ENCODE data around the gene CYP4F8. TPM values are rescaled to one million over a fixed set of nuclear protein-coding genes. Genes with fewer than 3 reads are reported as not detected.

Gene CYP4F8
- total and polyA plus RNA-seq, 2 experiments from 2014 or later: not detected

DNA sequence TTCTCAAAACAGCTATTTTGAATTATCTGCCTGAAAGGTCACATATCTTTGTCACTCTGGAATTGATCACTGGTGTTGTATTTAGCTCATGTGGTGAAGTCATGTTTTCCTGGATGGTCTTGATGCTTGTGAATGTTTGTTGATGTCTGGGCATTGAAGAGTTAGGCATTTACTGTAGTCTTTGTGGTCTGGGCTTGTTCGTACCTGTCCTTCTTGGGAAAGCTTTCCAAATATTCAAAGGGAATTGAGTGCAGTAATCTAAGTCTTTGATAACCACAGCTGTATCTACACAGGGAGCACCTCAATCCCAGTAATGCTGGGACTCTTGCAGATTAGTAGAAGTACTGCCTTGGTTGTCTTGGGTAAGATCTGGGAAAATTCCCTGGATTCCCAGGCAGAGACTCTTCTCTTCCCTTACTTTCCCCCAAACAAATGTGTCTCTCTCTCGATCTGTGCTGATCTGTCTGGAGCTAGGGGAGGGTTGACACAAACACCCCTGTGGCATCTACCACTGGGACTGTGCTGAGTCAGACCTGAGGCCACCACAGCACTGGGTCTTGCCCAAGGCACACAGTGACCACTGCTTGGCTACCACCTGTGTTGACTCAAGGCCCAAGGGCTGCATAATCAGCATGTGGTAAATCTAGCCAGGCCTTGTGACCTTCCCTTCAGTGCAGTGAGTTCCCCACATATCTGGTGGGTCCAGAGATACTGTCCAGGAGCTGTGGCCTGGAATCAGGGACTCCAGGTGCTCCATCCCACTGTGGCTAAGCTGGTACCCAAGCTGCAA lies 20.2 kb downstream of the CYP4F8 start:
- no peaks in the 10 kb centered on the region for H4K20me1 ChIP-seq (ENCODE audit: insufficient read depth)
- no peak overlapping the region for H3K27ac ChIP-seq
- H3K4me2 ChIP-seq (ENCODE audit: unreplicated experiment): no peak overlapping the region
- no peaks in the 10 kb centered on the region for H3K9me2 ChIP-seq (ENCODE audit: insufficient read depth)
- 16 to 24% methylated on average over 2 of the region's 2 CpGs for WGBS, 2 experiments (ENCODE audit: low coverage in 1 of 2, low lambda C conversion rate in 2 of 2, missing lambda C conversion rate in 2 of 2)
- DNase-seq: no peak
- H3K36me3 ChIP-seq (ENCODE audit: low read depth): no peaks in the 10 kb centered on the region
- in situ Hi-C loops (cut with MboI): loop anchor here (25.0 kb wide), 2 partner anchors 552 to 752 kb away; partner anchors contain the start of genes AP1M1 and FAM32A
- H3K4me1 ChIP-seq (ENCODE audit: insufficient read depth): no peaks in the 10 kb centered on the region
- no peak overlapping the region for H3K9ac ChIP-seq
- no peaks in the 10 kb centered on the region for H3K79me2 ChIP-seq (ENCODE audit: insufficient read depth)
- peaks cover 3% of the 10 kb centered on the region; the same call in 1 of the 2 replicates for H3K27me3 ChIP-seq (replicated peaks; ENCODE audit: insufficient read depth)
- H3F3A ChIP-seq (ENCODE audit: insufficient read depth): no peaks in the 10 kb centered on the region
- no peaks in the 10 kb centered on the region for H3K9me3 ChIP-seq (ENCODE audit: low read depth)
- no peak overlapping the region for H2AFZ ChIP-seq
- TF ChIP-seq EZH2phosphoT487 (IDR thresholded peaks at IDR 0.05; ENCODE audit: insufficient read depth, low read depth): no peak
- TF ChIP-seq EZH2 (IDR thresholded peaks at IDR 0.05; ENCODE audit: insufficient read depth, poor library complexity, severe bottlenecking): no peak
- no peak overlapping the region for H3K4me3 ChIP-seq

DNA sequence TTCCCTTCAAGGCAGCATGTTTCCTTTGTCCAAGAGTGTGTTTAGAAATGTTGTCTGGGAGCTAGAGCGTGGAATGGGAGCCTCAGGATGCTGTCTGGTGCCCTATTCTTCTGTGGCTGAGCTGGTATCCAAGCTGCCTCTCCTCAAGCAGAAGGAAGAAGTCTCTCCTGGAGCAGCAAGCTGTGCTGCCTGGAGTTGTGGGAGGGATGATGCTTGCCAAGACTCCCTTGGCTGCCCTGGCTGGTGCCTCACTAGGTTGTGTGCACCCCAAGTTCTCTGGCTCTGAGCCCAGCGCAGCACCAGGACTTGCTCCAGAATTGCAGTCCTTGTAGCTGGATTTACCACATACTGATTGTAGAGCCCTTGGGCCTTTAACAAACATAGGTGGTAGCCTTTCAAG lies 21.0 kb downstream of the CYP4F8 start:
- Histone ChIP-seq H3K4me1 (ENCODE audit: insufficient read depth) (no peaks in the 10 kb centered on the region), H3K4me3 (no peak overlapping the region), H3K9ac (no peak overlapping the region), H3F3A (ENCODE audit: insufficient read depth) (no peaks in the 10 kb centered on the region), H3K27ac (no peak overlapping the region), H3K4me2 (ENCODE audit: unreplicated experiment) (no peak overlapping the region), H3K36me3 (ENCODE audit: low read depth) (no peaks in the 10 kb centered on the region), H3K9me3 (ENCODE audit: low read depth) (no peaks in the 10 kb centered on the region), H4K20me1 (ENCODE audit: insufficient read depth) (no peaks in the 10 kb centered on the region), H3K27me3 (replicated peaks; ENCODE audit: insufficient read depth) (peaks cover 3% of the 10 kb centered on the region; the same call in 1 of the 2 replicates), H2AFZ (no peak overlapping the region), H3K79me2 (ENCODE audit: insufficient read depth) (no peaks in the 10 kb centered on the region), H3K9me2 (ENCODE audit: insufficient read depth) (no peaks in the 10 kb centered on the region)
- no peak for TF ChIP-seq EZH2 (IDR thresholded peaks at IDR 0.05; ENCODE audit: insufficient read depth, poor library complexity, severe bottlenecking)
- TF ChIP-seq EZH2phosphoT487 (IDR thresholded peaks at IDR 0.05; ENCODE audit: insufficient read depth, low read depth): no peak
- 17 to 33% methylated on average over 2 of the region's 2 CpGs for WGBS, 2 experiments (ENCODE audit: low coverage in 1 of 2, low lambda C conversion rate in 2 of 2, missing lambda C conversion rate in 2 of 2)
- in situ Hi-C loops (cut with MboI): loop anchor here (25.0 kb wide), 2 partner anchors 551 to 751 kb away; partner anchors contain the start of genes AP1M1 and FAM32A
- DNase-seq: no peak

DNA sequence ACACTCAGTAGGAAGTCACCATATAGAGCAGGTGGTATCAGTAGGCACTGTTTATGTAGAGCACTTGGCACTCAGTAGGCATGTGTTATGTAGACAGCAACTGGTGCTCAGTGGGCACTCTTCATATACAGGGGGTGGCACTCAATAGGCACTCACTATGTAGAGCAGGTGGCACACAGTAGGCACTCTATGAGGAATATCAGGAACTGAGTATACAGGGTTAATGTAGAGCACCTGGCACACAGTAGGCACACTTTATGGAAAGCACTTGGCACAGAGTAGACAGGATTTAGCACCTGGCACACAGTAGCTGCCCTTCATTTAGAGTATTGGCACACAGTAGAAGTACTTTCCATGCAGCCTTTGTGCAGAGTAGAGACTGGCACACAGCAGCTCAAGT lies 24.6 kb downstream of the CYP4F8 start:
- H3K9me3 ChIP-seq (ENCODE audit: low read depth): no peaks in the 10 kb centered on the region
- no peak overlapping the region for H3K27ac ChIP-seq
- no peaks in the 10 kb centered on the region for H3F3A ChIP-seq (ENCODE audit: insufficient read depth)
- no peak for TF ChIP-seq EZH2phosphoT487 (IDR thresholded peaks at IDR 0.05; ENCODE audit: insufficient read depth, low read depth)
- TF ChIP-seq EZH2 (IDR thresholded peaks at IDR 0.05; ENCODE audit: insufficient read depth, poor library complexity, severe bottlenecking): no peak
- no peak overlapping the region for H3K4me2 ChIP-seq (ENCODE audit: unreplicated experiment)
- H3K27me3 ChIP-seq (replicated peaks; ENCODE audit: insufficient read depth): peaks cover 3% of the 10 kb centered on the region; the same call in 1 of the 2 replicates
- H3K4me3 ChIP-seq: no peak overlapping the region
- H3K36me3 ChIP-seq (ENCODE audit: low read depth): no peaks in the 10 kb centered on the region
- no peaks in the 10 kb centered on the region for H3K4me1 ChIP-seq (ENCODE audit: insufficient read depth)
- no peaks in the 10 kb centered on the region for H3K9me2 ChIP-seq (ENCODE audit: insufficient read depth)
- DNase-seq: no peak
- no peak overlapping the region for H2AFZ ChIP-seq
- no peaks in the 10 kb centered on the region for H3K79me2 ChIP-seq (ENCODE audit: insufficient read depth)
- no peaks in the 10 kb centered on the region for H4K20me1 ChIP-seq (ENCODE audit: insufficient read depth)
- in situ Hi-C loops (cut with MboI): loop anchor here (25.0 kb wide), 2 partner anchors 548 to 748 kb away; partner anchors contain the start of genes AP1M1 and FAM32A
- no peak overlapping the region for H3K9ac ChIP-seq

DNA sequence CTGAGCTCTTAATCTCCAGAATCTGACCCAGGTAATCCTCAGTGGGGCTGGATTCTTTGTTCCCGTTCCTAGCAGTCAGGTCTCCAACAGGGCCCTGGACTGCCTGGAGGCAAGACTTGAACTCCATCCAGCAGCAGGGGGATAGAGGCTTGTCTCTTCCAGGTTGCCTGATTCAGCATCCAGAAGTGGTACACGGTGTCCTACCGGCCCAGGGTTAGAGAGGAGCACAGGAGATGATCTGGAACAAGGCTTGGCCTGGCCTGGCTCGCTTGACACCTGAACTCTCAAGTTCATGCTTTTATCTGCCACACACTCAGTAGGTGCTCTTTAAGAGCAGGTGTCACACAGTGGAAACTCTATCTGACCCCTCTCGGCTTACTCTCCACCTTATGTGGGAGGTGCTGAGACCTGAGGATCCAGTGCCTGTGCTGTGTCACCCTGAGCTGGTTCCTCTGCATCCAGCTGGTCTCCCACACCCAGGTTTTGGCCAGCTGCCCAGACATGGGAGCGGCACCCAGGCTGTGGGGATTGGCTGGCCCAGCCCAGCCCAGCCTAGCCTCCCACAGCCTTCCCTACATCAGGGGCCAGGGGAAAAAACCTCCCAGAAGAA lies 25.4 kb downstream of the CYP4F8 start, which contains the start of gene CYP4F3:
Gene CYP4F3, plus strand, starts transcription at position 604 of the 610 bp plus-strand sequence. CDS start 519 bp downstream, outside the sequence.
- H3K9ac ChIP-seq: no peak within 1 kb of the TSS
- H3K79me2 ChIP-seq (ENCODE audit: insufficient read depth): no peaks in the 10 kb centered on the region
- peaks cover 3% of the 10 kb centered on the region; the same call in 1 of the 2 replicates for H3K27me3 ChIP-seq (replicated peaks; ENCODE audit: insufficient read depth)
- H3K4me3 ChIP-seq: no peak within 1 kb of the TSS
- H3F3A ChIP-seq (ENCODE audit: insufficient read depth): no peaks in the 10 kb centered on the region
- no peak for TF ChIP-seq EZH2 (IDR thresholded peaks at IDR 0.05; ENCODE audit: insufficient read depth, poor library complexity, severe bottlenecking)
- no peak for TF ChIP-seq EZH2phosphoT487 (IDR thresholded peaks at IDR 0.05; ENCODE audit: insufficient read depth, low read depth)
- in situ Hi-C loops (cut with MboI): loop anchor here (25.0 kb wide), 2 partner anchors 547 to 747 kb away; partner anchors contain the start of genes AP1M1 and FAM32A
- H3K4me2 ChIP-seq (ENCODE audit: unreplicated experiment): no peak within 1 kb of the TSS
- no peaks in the 10 kb centered on the region for H3K9me2 ChIP-seq (ENCODE audit: insufficient read depth)
- no peak within 1 kb of the TSS for H2AFZ ChIP-seq
- H4K20me1 ChIP-seq (ENCODE audit: insufficient read depth): no peaks in the 10 kb centered on the region
- 42 to 45% methylated on average over 6 of the region's 6 CpGs for WGBS, 2 experiments (ENCODE audit: low coverage in 1 of 2, low lambda C conversion rate in 2 of 2, missing lambda C conversion rate in 2 of 2)
- DNase-seq: peak; percentile 13
- H3K27ac ChIP-seq: no peak within 1 kb of the TSS
- H3K36me3 ChIP-seq (ENCODE audit: low read depth): no peaks in the 10 kb centered on the region
- H3K9me3 ChIP-seq (ENCODE audit: low read depth): no peaks in the 10 kb centered on the region
- no peaks in the 10 kb centered on the region for H3K4me1 ChIP-seq (ENCODE audit: insufficient read depth)
